Naive thymus-derived CD4-positive, alpha-beta T cell (primary cell): ENCODE results near the gene CACNB4. TPM values are rescaled to one million over a fixed set of nuclear protein-coding genes. Genes with fewer than 3 reads are reported as not detected.

ENCODE experiments used
- ATAC-seq: fragments of 150-1000 bp; cut with Tn5 transposase; 2 replicates; pipeline ENCODE4 v1.10.0; 2021; ENCODE audit warnings: mild to moderate bottlenecking, moderate library complexity
- CTCF ChIA-PET: fragments of 350-600 bp; sonication (Branson Sonifier 250); formaldehyde crosslinking; loops from one replicate; lab custom pipeline; 2021; ENCODE audit warnings: antibody characterized with exemption; lab: Charles Lee
- POLR2A ChIA-PET: fragments of 350-600 bp; sonication (Branson Sonifier 250); formaldehyde crosslinking; loops from one replicate; lab custom pipeline; 2021; ENCODE audit warnings: antibody characterized with exemption, inconsistent platforms; lab: Charles Lee
- DNase-seq, 9 donors: peaks; one replicate each; pipeline versions ENCODE4 v3.0.0 to v3.0.0-alpha.2; 2020 to 2022; ENCODE audit warnings: mixed read lengths in 1 of 9
- H3K27ac ChIP-seq: one replicate; pipeline ENCODE4 v1.7.0; 2013; ENCODE audit warnings: mild to moderate bottlenecking, low read depth, low read length, moderate library complexity
- H3K27me3 ChIP-seq, 2 donors: one replicate each; pipeline ENCODE4 v1.7.0; 2013; ENCODE audit warnings: low read length in 2 of 2, mild to moderate bottlenecking in 2 of 2, moderate library complexity in 2 of 2; ENCODE audit not compliant: control insufficient read depth in 2 of 2, insufficient read depth in 2 of 2
- H3K36me3 ChIP-seq, 3 experiments: 1 replicate in 2 of 3; 2 replicates in 1 of 3; pipeline ENCODE4 v1.7.0; 2013; ENCODE audit warnings: low read length in 3 of 3, mild to moderate bottlenecking in 3 of 3, moderate library complexity in 1 of 3; ENCODE audit not compliant: insufficient read depth in 3 of 3, control insufficient read depth in 2 of 3
- H3K4me1 ChIP-seq, 2 donors: one replicate each; pipeline ENCODE4 v1.7.0; 2013; ENCODE audit warnings: low read length in 2 of 2, mild to moderate bottlenecking in 2 of 2, moderate library complexity in 1 of 2; ENCODE audit not compliant: control insufficient read depth in 2 of 2, insufficient read depth in 2 of 2
- H3K4me3 ChIP-seq: 2 replicates; pipeline ENCODE4 v1.7.0; 2013; ENCODE audit warnings: mild to moderate bottlenecking, low read length
- H3K9me3 ChIP-seq, 3 experiments: 1 replicate in 2 of 3; 2 replicates in 1 of 3; pipeline ENCODE4 v1.7.0; 2013; ENCODE audit warnings: low read length in 3 of 3; ENCODE audit not compliant: control insufficient read depth in 2 of 3
- H3K27ac Mint-ChIP-seq, 9 donors: one replicate each; pipeline ENCODE4 v1.8.0; 2020 to 2022; ENCODE audit warnings: mixed read lengths in 9 of 9, mild to moderate bottlenecking in 8 of 9, moderate library complexity in 5 of 9, inconsistent platforms in 2 of 9
- H3K27me3 Mint-ChIP-seq, 5 donors: one replicate each; pipeline ENCODE4 v1.8.0; 2021 to 2022; ENCODE audit warnings: mixed read lengths in 5 of 5, mild to moderate bottlenecking in 1 of 5
- H3K36me3 Mint-ChIP-seq, 5 donors: one replicate each; pipeline ENCODE4 v1.8.0; 2020 to 2022; ENCODE audit warnings: mixed read lengths in 5 of 5, mild to moderate bottlenecking in 3 of 5, inconsistent platforms in 1 of 5
- H3K4me1 Mint-ChIP-seq, 7 donors: one replicate each; pipeline ENCODE4 v1.8.0; 2020 to 2022; ENCODE audit warnings: mixed read lengths in 7 of 7, mild to moderate bottlenecking in 3 of 7, inconsistent platforms in 1 of 7
- H3K4me3 Mint-ChIP-seq, 10 donors: one replicate each; pipeline ENCODE4 v1.8.0; 2020 to 2022; ENCODE audit warnings: mild to moderate bottlenecking in 10 of 10, mixed read lengths in 10 of 10, moderate library complexity in 6 of 10, inconsistent platforms in 2 of 10
- H3K9me3 Mint-ChIP-seq, 11 donors: one replicate each; pipeline ENCODE4 v1.8.0; 2020 to 2022; ENCODE audit warnings: mixed read lengths in 11 of 11, mild to moderate bottlenecking in 4 of 11, inconsistent platforms in 1 of 11, moderate library complexity in 1 of 11
- intact Hi-C, 2 donors: fragments of 100-400 bp; cut with micrococcal nuclease; formaldehyde crosslinking; loops; one replicate each; pipeline ENCODE4 v1.15.1; 2023
- polyA plus RNA-seq, 2 donors: library from polyadenylated mRNA; unstranded; fragments of 300-500 nt; fragmentation: Illumina TruSeq; gene quantifications; one replicate each; pipeline ENCODE4 v1.2.3, GENCODE V29; 2021
- total RNA-seq, 6 experiments: library from RNA in 5 of 6; stranded (reverse) in 5 of 6; gene quantifications; 1 replicate in 5 of 6; 2 replicates in 1 of 6; pipeline ENCODE4 v1.2.3 and lab custom pipeline; 2021 to 2026

CACNB4 gene
- total and polyA plus RNA-seq, 7 experiments from 2014 or later = 0.16 to 2.5 (median 0.42) TPM; not detected in 2

- Histone ChIP-seq H3K4me1 (no peaks in the 10 kb centered on the region), H3K27me3 (no peaks in the 10 kb centered on the region), H3K4me3 (no peak overlapping the region), H3K27ac (no peak overlapping the region), H3K36me3 (no peaks in the 10 kb centered on the region), H3K9me3 (no peaks in the 10 kb centered on the region)
- ChIA-PET POLR2A (no interaction called here), CTCF (no interaction called here)
- H3K36me3 Mint-ChIP-seq = no peaks in the 10 kb centered on the region
- no peak for ATAC-seq
- intact Hi-C loops = no loop called here
- DNase-seq = no peak
- H3K4me3 Mint-ChIP-seq = no peak overlapping the region
- no peak overlapping the region for H3K27ac Mint-ChIP-seq
- H3K27me3 Mint-ChIP-seq = peaks cover 0 to 27% (median 0%) of the 10 kb centered on the region in 5 donors
- peaks cover 0 to 2% (median 0%) of the 10 kb centered on the region in 11 donors for H3K9me3 Mint-ChIP-seq
- peaks cover 0 to 6% (median 1%) of the 10 kb centered on the region in 7 donors for H3K4me1 Mint-ChIP-seq
Measured at GRCh38 chr2:151833984-151834383, 264.9 kb downstream of the CACNB4 start.

- H3K4me3 Mint-ChIP-seq = no peak overlapping the region
- Histone ChIP-seq H3K36me3 (peaks cover 0 to 4% (median 0%) of the 10 kb centered on the region in 3 experiments), H3K9me3 (no peaks in the 10 kb centered on the region), H3K27ac (no peak overlapping the region), H3K27me3 (no peaks in the 10 kb centered on the region), H3K4me3 (no peak overlapping the region), H3K4me1 (peaks cover 13 to 19% of the 10 kb centered on the region in 2 donors)
- no peak for DNase-seq
- intact Hi-C loops = no loop called here
- POLR2A ChIA-PET = no interaction called here
- H3K27me3 Mint-ChIP-seq = peaks cover 0 to 16% (median 0%) of the 10 kb centered on the region in 5 donors
- H3K27ac Mint-ChIP-seq = no peak overlapping the region
- CTCF ChIA-PET = no interaction called here
- no peak for ATAC-seq
- H3K9me3 Mint-ChIP-seq = peaks cover 0 to 3% (median 0%) of the 10 kb centered on the region in 11 donors
- peaks cover 7 to 27% (median 23%) of the 10 kb centered on the region in 7 donors for H3K4me1 Mint-ChIP-seq
- H3K36me3 Mint-ChIP-seq = peaks cover 0 to 2% (median 0%) of the 10 kb centered on the region in 5 donors
Measured at GRCh38 chr2:151830961-151831360, 267.9 kb downstream of the CACNB4 start.

GRCh38 chr2:151828890-151829324, 269.9 kb downstream of the CACNB4 start:
- H3K9me3 Mint-ChIP-seq = peaks cover 0 to 3% (median 0%) of the 10 kb centered on the region in 11 donors
- DNase-seq (no peak), ATAC-seq (no peak)
- peaks cover 24 to 46% (median 34%) of the 10 kb centered on the region in 7 donors for H3K4me1 Mint-ChIP-seq
- Histone ChIP-seq H3K4me3 (peak overlapping the region; percentile 93), H3K27me3 (no peaks in the 10 kb centered on the region), H3K4me1 (peaks cover 13 to 26% of the 10 kb centered on the region in 2 donors), H3K27ac (peak overlapping the region; percentile 87), H3K9me3 (no peaks in the 10 kb centered on the region), H3K36me3 (peaks cover 0 to 4% (median 0%) of the 10 kb centered on the region in 3 experiments)
- peaks cover 0 to 8% (median 0%) of the 10 kb centered on the region in 5 donors for H3K27me3 Mint-ChIP-seq
- peak overlapping the region; percentile 85 to 94 (median 92) for H3K27ac Mint-ChIP-seq
- CTCF ChIA-PET = no interaction called here
- POLR2A ChIA-PET = interaction anchor here (0.9 to 3.4 kb wide), 2 partner anchors 191 to 539 kb away, joined by 3 to 22 read pairs; no protein-coding TSS in a partner anchor
- intact Hi-C loops = loop anchor here (1.0 to 10.0 kb wide), 13 partner anchors 21 to 889 kb away; partner anchors contain the start of genes NMI (in 2 of the 2), RBM43 (in 2 of the 2), STAM2 (in 2 of the 2) and ARL6IP6 (in 1 of the 2)
- peaks cover 0 to 4% (median 0%) of the 10 kb centered on the region in 5 donors for H3K36me3 Mint-ChIP-seq
- peak overlapping the region; percentile 84 to 97 (median 90) for H3K4me3 Mint-ChIP-seq

GRCh38 chr2:151828143-151828889, 270.5 kb downstream of the CACNB4 start, which contains the start of gene ARL5A:
Gene ARL5A, minus strand, starts transcription at chr2:151828421. Its CDS starts 245 bp downstream, at chr2:151828176.
- H3K27me3 ChIP-seq = no peaks in the 10 kb centered on the region
- H3K4me3 ChIP-seq = peak within 1 kb of the TSS; percentile 93
- ATAC-seq = peak; percentile 97
- intact Hi-C loops = loop anchor here (1.0 to 10.0 kb wide), 13 partner anchors 20 to 890 kb away; partner anchors contain the start of genes NMI (in 2 of the 2), RBM43 (in 2 of the 2), STAM2 (in 2 of the 2) and ARL6IP6 (in 1 of the 2)
- Mint-ChIP-seq H3K27ac (peak within 1 kb of the TSS; percentile 90 to 96 (median 92)), H3K36me3 (peaks cover 0 to 4% (median 0%) of the 10 kb centered on the region in 5 donors), H3K4me1 (peaks cover 30 to 52% (median 40%) of the 10 kb centered on the region in 7 donors), H3K27me3 (peaks cover 0 to 6% (median 0%) of the 10 kb centered on the region in 5 donors), H3K9me3 (peaks cover 0 to 3% (median 0%) of the 10 kb centered on the region in 11 donors), H3K4me3 (peak within 1 kb of the TSS; percentile 84 to 97 (median 92))
- H3K36me3 ChIP-seq = peaks cover 0 to 4% (median 0%) of the 10 kb centered on the region in 3 experiments
- peak; percentile 89 to 98 (median 96) for DNase-seq
- ChIA-PET CTCF (interaction anchor here (1.2 kb wide), 1 partner anchor 190 kb away, joined by 6 read pairs; no protein-coding TSS in a partner anchor), POLR2A (interaction anchor here (0.7 to 3.4 kb wide), 5 partner anchors 13 to 538 kb away, joined by 3 to 22 read pairs (median 3); no protein-coding TSS in a partner anchor)
- peak within 1 kb of the TSS; percentile 87 for H3K27ac ChIP-seq
- H3K4me1 ChIP-seq = peaks cover 18 to 26% of the 10 kb centered on the region in 2 donors
- H3K9me3 ChIP-seq = no peaks in the 10 kb centered on the region

- peak; percentile 19 for ATAC-seq
- peak overlapping the region; percentile 86 to 96 (median 92) for H3K27ac Mint-ChIP-seq
- peak in 3 of 9 donors; percentile 5 to 28 (median 10) for DNase-seq
- peaks cover 0 to 4% (median 0%) of the 10 kb centered on the region in 3 experiments for H3K36me3 ChIP-seq
- peak overlapping the region; percentile 84 to 97 (median 92) for H3K4me3 Mint-ChIP-seq
- H3K9me3 Mint-ChIP-seq = peaks cover 0 to 3% (median 0%) of the 10 kb centered on the region in 11 donors
- ChIA-PET POLR2A (interaction anchor here (1.0 to 3.4 kb wide), 3 partner anchors 13 to 347 kb away, joined by 3 to 22 read pairs (median 7); no protein-coding TSS in a partner anchor), CTCF (interaction anchor here (1.2 kb wide), 1 partner anchor 189 kb away, joined by 6 read pairs; no protein-coding TSS in a partner anchor)
- peaks cover 36 to 58% (median 46%) of the 10 kb centered on the region in 7 donors for H3K4me1 Mint-ChIP-seq
- no peaks in the 10 kb centered on the region for H3K27me3 ChIP-seq
- H3K36me3 Mint-ChIP-seq = peaks cover 0 to 4% (median 0%) of the 10 kb centered on the region in 5 donors
- H3K27me3 Mint-ChIP-seq = peaks cover 0 to 4% (median 0%) of the 10 kb centered on the region in 5 donors
- no peaks in the 10 kb centered on the region for H3K9me3 ChIP-seq
- intact Hi-C loops = loop anchor here (1.0 to 10.0 kb wide), 14 partner anchors 19 to 891 kb away; partner anchors contain the start of genes NMI (in 2 of the 2), RBM43 (in 2 of the 2), STAM2 (in 2 of the 2) and ARL6IP6 (in 1 of the 2)
- peaks cover 18 to 26% of the 10 kb centered on the region in 2 donors for H3K4me1 ChIP-seq
- H3K4me3 ChIP-seq = peak overlapping the region; percentile 93
- peak overlapping the region; percentile 87 for H3K27ac ChIP-seq
Measured at GRCh38 chr2:151827564-151828142, 271.2 kb downstream of the CACNB4 start.
